Activated naive CD4-positive, alpha-beta T cell treated with anti-CD3 and anti-CD28 coated beads for 36 hours (primary cell): ENCODE data around the gene EFCAB5. TPM values are rescaled to one million over a fixed set of nuclear protein-coding genes. Genes with fewer than 3 reads are reported as not detected.
"Not testable (repeated sequence)": the region's sequence is repeated elsewhere in the genome, so short reads cannot be mapped to it uniquely, and the experiment has no call there.

Experiments
- CTCF ChIA-PET: fragments of 350-600 bp; sonication (Branson Sonifier 250); formaldehyde crosslinking; loops from one replicate; lab custom pipeline; 2021; ENCODE audit warnings: antibody characterized with exemption; lab: Charles Lee
- DNase-seq: peaks from one replicate; pipeline ENCODE4 v3.0.0-alpha.2; 2020
- H3K27ac Mint-ChIP-seq: one replicate; pipeline ENCODE4 v1.8.0; 2021; ENCODE audit warnings: mild to moderate bottlenecking, mixed read lengths
- H3K27me3 Mint-ChIP-seq: one replicate; pipeline ENCODE4 v1.8.0; 2021; ENCODE audit warnings: low read depth, mixed read lengths
- H3K36me3 Mint-ChIP-seq: one replicate; pipeline ENCODE4 v1.8.0; 2021; ENCODE audit warnings: low read depth, mixed read lengths
- H3K4me1 Mint-ChIP-seq: one replicate; pipeline ENCODE4 v1.8.0; 2021; ENCODE audit warnings: low read depth, mixed read lengths
- H3K4me3 Mint-ChIP-seq: one replicate; pipeline ENCODE4 v1.8.0; 2021; ENCODE audit warnings: mild to moderate bottlenecking, moderate library complexity, mixed read lengths
- H3K9me3 Mint-ChIP-seq: one replicate; pipeline ENCODE4 v1.8.0; 2021; ENCODE audit warnings: mixed read lengths
- intact Hi-C: fragments of 100-400 bp; cut with micrococcal nuclease; formaldehyde crosslinking; loops from one replicate; pipeline ENCODE4 v1.15.1; 2023
- total RNA-seq, 2 experiments: library from RNA; stranded (reverse); gene quantifications; one replicate each; pipeline ENCODE4 v1.2.3, GENCODE V29; 2021

EFCAB5 gene
- total RNA-seq: under 1 TPM; 0.35 to 0.55 TPM

DNA sequence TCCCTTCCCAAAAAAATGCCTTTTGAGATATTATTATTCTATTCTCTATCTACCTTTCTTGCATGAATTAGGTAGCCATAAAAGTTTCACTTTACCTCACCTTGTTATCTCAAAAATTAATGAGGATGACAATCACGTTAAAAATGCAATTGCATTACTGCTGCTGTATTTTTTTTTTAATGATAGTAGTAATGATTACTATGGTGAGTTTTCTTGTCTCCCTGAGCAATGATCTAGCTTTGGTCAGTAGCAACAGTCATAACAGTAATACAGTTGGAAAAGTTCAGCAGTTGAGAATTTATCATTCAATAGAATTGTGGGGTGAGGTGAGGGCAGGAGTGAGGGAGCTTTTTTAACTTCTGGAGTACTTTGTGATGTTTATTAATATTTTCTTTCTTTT lies at the start of gene EFCAB5:
Gene EFCAB5, plus strand, starts transcription at position 301 of the 400 bp plus-strand sequence. CDS start 163 bp downstream, outside the sequence.
- H3K4me1 Mint-ChIP-seq: no peaks in the 10 kb centered on the region
- no peaks in the 10 kb centered on the region for H3K36me3 Mint-ChIP-seq
- no peak within 1 kb of the TSS for H3K4me3 Mint-ChIP-seq
- intact Hi-C loops: no loop called here
- H3K27ac Mint-ChIP-seq: no peak within 1 kb of the TSS
- H3K9me3 Mint-ChIP-seq: no peaks in the 10 kb centered on the region
- no peak for DNase-seq
- CTCF ChIA-PET: interaction anchor here (0.6 to 1.8 kb wide), 2 partner anchors 10 to 18 kb away, joined by 3 to 7 read pairs; no protein-coding TSS in a partner anchor
- H3K27me3 Mint-ChIP-seq: no peaks in the 10 kb centered on the region

DNA sequence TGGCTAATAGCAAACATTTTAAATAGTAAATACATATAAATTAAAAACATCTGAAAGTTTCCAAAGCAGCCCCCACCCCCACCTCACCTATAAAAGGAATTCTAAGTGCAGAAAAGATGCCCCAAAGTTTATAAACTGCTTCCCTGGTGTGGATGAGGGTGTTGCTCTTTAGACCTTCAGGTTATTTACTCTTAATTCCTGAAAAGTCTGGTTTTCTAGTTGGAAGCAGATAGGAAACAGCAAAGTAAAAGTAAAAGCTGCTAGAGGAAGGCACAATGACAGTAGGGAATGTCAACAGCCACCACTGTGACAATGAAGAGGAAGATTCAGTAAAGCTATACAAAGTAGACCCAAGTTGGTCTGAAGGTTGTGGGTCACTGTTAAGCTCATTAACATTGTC lies 49.2 kb upstream of the EFCAB5 start:
- CTCF ChIA-PET: interaction anchor here (1.0 to 1.5 kb wide), 2 partner anchors 13 to 201 kb away, joined by 4 to 7 read pairs; no protein-coding TSS in a partner anchor
- H3K4me1 Mint-ChIP-seq: peaks cover 9% of the 10 kb centered on the region
- H3K4me3 Mint-ChIP-seq: no peak overlapping the region
- H3K27me3 Mint-ChIP-seq: no peaks in the 10 kb centered on the region
- peaks cover 2% of the 10 kb centered on the region for H3K36me3 Mint-ChIP-seq
- H3K27ac Mint-ChIP-seq: no peak overlapping the region
- peaks cover 6% of the 10 kb centered on the region for H3K9me3 Mint-ChIP-seq
- no peak for DNase-seq
- intact Hi-C loops: no loop called here

DNA sequence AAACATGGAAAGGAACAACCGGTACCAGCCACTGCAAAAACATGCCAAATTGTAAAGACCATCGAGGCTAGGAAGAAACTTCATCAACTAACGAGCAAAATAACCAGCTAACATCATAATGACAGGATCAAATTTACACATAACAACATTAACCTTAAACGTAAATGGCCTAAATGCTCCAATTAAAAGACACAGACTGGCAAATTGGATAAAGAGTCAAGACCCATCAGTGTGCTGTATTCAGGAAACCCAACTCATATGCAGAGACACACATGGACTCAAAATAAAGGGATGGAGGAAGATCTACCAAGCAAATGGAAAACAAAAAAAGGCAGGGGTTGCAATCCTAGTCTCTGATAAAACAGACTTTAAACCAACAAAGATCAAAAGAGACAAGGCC lies 44.3 kb upstream of the EFCAB5 start:
- peaks cover 23% of the 10 kb centered on the region for H3K4me1 Mint-ChIP-seq
- H3K27ac Mint-ChIP-seq, CTCF ChIA-PET, H3K4me3 Mint-ChIP-seq, DNase-seq, H3K27me3 Mint-ChIP-seq, intact Hi-C loops, H3K36me3 Mint-ChIP-seq, H3K9me3 Mint-ChIP-seq: not testable (repeated sequence)

DNA sequence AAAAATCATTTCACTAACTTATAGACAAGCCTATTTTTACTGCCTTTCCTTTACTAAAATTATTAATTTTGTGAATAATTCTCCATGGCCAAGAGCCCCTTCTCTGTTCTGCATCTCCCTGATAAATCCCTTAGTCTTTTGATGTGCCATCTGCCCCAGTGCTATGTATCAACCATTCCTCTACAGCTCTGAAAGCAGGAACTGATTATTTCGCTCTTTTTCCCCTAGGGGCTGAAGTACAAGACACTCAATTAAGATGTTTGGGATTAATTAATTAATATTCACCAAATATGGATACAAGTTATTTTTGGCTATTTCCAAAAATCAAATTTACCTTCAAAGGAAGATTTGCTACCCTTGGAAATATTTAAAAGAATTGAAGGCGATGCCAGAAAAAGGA lies 38.0 kb upstream of the EFCAB5 start:
- H3K27ac Mint-ChIP-seq: no peak overlapping the region

DNA sequence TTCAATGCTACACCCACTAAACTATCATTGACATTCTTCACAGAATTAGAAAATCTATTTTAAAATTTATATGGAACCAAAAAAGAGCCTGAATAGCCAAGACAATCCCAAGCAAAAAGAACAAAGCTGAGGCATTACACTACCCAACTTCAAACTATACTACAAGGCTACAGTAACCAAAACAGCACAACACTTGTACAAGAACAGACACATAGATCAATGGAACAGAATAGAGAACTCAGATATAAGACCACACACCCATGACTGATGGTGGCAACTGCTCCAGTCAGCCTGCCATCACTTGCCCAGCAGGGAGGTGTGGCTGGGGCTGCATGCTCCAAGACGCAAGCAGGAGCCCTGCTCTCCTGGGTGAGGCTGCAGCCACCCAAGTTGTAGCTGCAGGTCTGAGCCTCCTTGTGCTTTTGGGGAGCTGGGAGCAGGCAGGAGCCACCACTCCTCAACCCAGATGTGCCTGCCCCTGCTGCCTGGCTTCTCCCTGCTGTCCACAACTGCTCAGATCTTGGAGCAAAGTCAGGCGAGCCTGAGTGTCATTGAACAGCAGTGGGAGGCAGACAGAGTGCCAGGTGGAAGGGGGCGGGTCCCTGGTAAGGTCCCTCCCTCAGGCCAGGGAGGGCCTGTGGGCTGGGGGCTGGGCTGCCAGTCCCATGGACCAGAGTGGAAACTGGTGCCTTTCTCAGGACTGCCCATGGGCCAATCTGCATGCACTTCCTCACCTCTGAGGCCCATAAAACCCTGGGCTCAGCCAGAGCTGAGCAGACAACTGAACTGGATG lies 36.2 kb upstream of the EFCAB5 start:
- Mint-ChIP-seq H3K27ac (no peak overlapping the region), H3K9me3 (peaks cover 13% of the 10 kb centered on the region), H3K27me3 (no peaks in the 10 kb centered on the region), H3K36me3 (peaks cover 9% of the 10 kb centered on the region), H3K4me1 (peaks cover 45% of the 10 kb centered on the region), H3K4me3 (no peak overlapping the region)
- intact Hi-C loops: no loop called here
- no peak for DNase-seq
- CTCF ChIA-PET: interaction anchor here (0.6 to 1.3 kb wide), 3 partner anchors 14 to 193 kb away, joined by 3 to 4 read pairs (median 4); no protein-coding TSS in a partner anchor

More for the DNA sequence above, 38.0 kb upstream of the EFCAB5 start:
- Mint-ChIP-seq H3K4me1 (peaks cover 33% of the 10 kb centered on the region), H3K36me3 (peaks cover 9% of the 10 kb centered on the region), H3K9me3 (peaks cover 13% of the 10 kb centered on the region), H3K27me3 (no peaks in the 10 kb centered on the region), H3K4me3 (no peak overlapping the region)
- no peak for DNase-seq
- intact Hi-C loops: no loop called here
- CTCF ChIA-PET: interaction anchor here (1.0 kb wide), 1 partner anchor 28 kb away, joined by 3 read pairs; no protein-coding TSS in a partner anchor

DNA sequence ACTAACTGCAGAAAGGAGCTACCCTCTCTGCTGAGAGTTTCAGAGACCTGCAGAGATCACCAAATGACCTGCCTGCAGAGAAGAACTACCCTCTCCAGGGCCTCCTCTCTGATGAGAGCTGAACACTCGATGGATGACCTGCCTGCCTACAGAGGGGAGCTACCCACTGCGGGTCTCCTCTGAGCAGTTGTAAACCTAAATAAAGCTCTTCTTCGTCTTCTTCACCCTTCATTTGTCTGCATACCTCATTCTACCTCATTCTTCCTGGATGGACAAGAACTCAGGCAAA lies 35.6 kb upstream of the EFCAB5 start:
- H3K27ac Mint-ChIP-seq: no peak overlapping the region
- CTCF ChIA-PET: interaction anchor here (0.8 to 1.3 kb wide), 2 partner anchors 26 to 193 kb away, joined by 3 to 4 read pairs; no protein-coding TSS in a partner anchor
- peaks cover 45% of the 10 kb centered on the region for H3K4me1 Mint-ChIP-seq
- peaks cover 13% of the 10 kb centered on the region for H3K9me3 Mint-ChIP-seq
- DNase-seq: no peak
- no peaks in the 10 kb centered on the region for H3K27me3 Mint-ChIP-seq
- peaks cover 9% of the 10 kb centered on the region for H3K36me3 Mint-ChIP-seq
- H3K4me3 Mint-ChIP-seq: no peak overlapping the region
- intact Hi-C loops: no loop called here

DNA sequence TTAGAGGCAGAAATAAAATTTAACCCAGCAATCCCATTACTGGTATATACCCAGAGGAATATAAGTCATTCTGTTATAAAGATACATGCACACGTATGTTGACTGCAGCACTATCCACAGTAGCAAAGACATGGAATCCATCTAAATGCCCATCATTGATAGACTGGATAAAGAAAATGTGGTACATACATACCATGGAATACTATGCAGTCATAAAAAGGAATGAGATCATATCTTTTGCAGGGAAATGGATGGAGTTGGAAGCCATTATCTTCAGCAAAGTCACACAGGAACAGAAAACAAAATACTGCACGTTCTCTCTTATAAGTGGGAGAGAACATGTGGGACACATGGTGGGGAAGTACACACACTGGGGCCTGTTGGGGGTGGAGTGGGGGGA lies 34.5 kb upstream of the EFCAB5 start:
- Mint-ChIP-seq H3K27me3 (no peaks in the 10 kb centered on the region), H3K27ac (no peak overlapping the region), H3K4me1 (peaks cover 41% of the 10 kb centered on the region), H3K4me3 (no peak overlapping the region), H3K9me3 (peaks cover 13% of the 10 kb centered on the region), H3K36me3 (peaks cover 9% of the 10 kb centered on the region)
- intact Hi-C loops: no loop called here
- DNase-seq: no peak
- CTCF ChIA-PET: interaction anchor here (0.5 to 0.6 kb wide), 2 partner anchors 38 to 189 kb away, joined by 5 read pairs; no protein-coding TSS in a partner anchor

DNA sequence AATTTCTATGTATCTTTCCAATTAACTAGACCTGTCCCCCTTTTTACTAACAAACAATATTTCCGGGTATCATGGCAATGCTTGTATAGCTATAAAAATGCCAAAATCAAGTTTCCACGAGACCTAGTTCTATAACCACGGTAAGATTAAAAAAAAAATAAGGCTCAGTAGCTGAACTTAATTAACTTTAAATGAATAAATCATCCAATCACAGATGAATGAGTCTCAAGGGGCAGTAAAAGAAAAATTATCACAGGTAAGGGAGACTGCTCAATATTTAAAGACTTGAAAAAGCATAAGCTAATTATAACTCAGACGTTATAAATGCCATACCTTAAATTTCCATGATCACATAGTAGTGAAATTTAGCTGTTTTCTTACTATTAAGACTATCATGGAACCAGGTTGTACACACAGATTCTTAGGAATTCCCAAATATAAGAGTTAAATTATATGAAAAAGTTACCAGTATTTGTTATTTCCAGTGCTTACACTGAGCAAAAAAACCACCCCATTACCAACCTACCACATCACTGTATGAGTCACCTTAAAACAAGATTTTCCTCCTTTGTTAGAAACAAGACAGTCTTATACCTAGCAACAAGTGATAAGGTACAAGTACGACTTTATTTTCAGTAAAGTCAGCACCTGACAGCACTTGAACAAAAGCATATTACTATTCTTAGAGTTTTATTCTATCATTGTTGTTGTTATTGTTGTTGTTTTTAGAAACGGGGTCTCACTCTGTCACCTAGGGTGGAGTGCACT lies 32.0 kb upstream of the EFCAB5 start:
- no peaks in the 10 kb centered on the region for H3K27me3 Mint-ChIP-seq
- H3K36me3 Mint-ChIP-seq: peaks cover 9% of the 10 kb centered on the region
- no peak overlapping the region for H3K27ac Mint-ChIP-seq
- peaks cover 13% of the 10 kb centered on the region for H3K9me3 Mint-ChIP-seq
- no peak for DNase-seq
- intact Hi-C loops: no loop called here
- CTCF ChIA-PET: interaction anchor here (0.7 to 1.8 kb wide), 7 partner anchors 21 to 148 kb away, joined by 3 to 7 read pairs (median 4); no protein-coding TSS in a partner anchor
- no peak overlapping the region for H3K4me3 Mint-ChIP-seq
- H3K4me1 Mint-ChIP-seq: peaks cover 26% of the 10 kb centered on the region

DNA sequence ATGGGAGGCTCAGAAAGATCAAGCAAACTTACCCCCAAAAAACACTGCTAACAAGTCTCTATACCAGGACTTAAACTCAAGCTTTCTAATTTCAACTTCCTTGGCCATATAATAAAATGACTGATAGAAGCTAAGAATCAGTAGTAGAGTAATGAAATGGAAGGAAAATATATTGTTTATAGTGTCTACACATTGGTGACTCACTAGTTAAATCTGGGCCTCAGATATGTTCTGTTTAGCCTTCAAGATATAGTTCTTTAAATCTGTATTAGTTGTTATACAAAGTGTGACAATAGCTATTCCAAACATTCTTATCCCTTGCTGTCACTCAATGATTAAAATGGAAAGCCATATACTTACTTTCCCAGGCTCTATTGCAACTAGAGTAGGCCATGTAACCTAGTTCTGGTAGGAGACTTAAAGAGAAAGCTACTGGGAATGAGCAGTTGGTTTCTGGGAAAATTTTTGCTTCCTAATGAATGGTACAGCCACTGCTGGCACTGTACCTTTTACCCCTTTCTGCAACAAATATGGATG lies 29.7 kb upstream of the EFCAB5 start:
- Mint-ChIP-seq H3K36me3 (peaks cover under 1% of the 10 kb centered on the region), H3K9me3 (peaks cover 5% of the 10 kb centered on the region), H3K27me3 (no peaks in the 10 kb centered on the region), H3K4me3 (no peak overlapping the region), H3K27ac (no peak overlapping the region), H3K4me1 (peaks cover 32% of the 10 kb centered on the region)
- CTCF ChIA-PET: interaction anchor here (1.5 kb wide), 1 partner anchor 20 kb away, joined by 6 read pairs; no protein-coding TSS in a partner anchor
- no peak for DNase-seq
- intact Hi-C loops: no loop called here

DNA sequence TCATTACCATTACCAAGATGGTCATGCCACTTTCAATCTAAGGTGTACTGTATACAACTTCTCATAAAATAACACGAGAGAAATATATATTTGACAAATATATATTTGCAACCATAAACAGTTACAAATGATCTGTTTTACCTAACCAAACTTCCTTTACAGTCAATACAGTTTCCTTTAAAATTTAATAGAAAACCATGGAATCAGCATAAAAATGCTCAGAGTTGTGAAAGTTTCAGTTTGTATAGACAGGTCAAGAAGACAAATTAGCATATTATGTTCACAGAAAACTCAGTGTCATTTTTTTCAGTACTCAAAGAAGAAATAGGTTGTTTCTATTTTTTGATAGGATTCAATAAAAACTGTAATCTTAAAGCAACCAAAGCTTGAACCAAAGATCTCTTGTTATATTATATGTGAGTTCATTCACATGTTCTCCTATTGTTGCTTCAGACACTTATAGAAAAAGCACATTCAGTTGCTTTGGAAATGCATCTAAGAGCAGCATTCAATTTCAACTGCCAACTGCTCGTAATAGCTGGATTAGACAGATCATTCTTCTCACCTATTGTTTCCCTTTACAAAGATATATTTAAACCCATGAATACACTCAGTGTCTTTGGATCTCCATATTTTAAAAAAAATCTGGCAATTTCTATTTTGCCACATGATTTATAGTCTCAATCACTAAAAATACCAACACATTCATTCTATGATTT lies 26.5 kb upstream of the EFCAB5 start:
- H3K4me1 Mint-ChIP-seq: peaks cover 35% of the 10 kb centered on the region
- CTCF ChIA-PET: no interaction called here

DNA sequence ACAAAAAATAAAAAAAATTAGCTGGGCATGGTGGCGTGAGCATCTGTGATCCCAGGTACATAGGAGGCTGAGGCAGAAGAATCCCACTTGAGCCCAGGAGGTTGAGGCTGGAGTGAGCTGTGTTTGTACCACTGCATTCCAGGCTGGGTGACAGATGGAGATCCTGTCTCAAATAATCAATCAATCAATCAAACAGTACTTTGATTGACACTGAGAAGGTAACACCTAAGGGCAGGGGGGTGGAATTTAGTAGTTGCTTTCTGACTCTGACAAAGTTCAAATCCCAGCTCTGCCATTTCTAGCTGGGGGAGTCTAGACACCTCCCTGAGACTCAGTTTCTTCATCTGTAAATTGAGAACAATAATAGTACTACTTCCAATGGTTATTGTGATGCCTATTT lies 23.4 kb upstream of the EFCAB5 start:
- CTCF ChIA-PET: interaction anchor here (0.7 to 1.0 kb wide), 2 partner anchors 11 to 13 kb away, joined by 3 to 4 read pairs; no protein-coding TSS in a partner anchor
- no peak overlapping the region for H3K4me3 Mint-ChIP-seq
- intact Hi-C loops: no loop called here
- DNase-seq: no peak
- H3K9me3 Mint-ChIP-seq: no peaks in the 10 kb centered on the region
- peaks cover 33% of the 10 kb centered on the region for H3K4me1 Mint-ChIP-seq
- no peaks in the 10 kb centered on the region for H3K36me3 Mint-ChIP-seq
- H3K27ac Mint-ChIP-seq: no peak overlapping the region
- no peaks in the 10 kb centered on the region for H3K27me3 Mint-ChIP-seq

More for the DNA sequence above, 26.5 kb upstream of the EFCAB5 start:
- Mint-ChIP-seq H3K4me3 (no peak overlapping the region), H3K27ac (no peak overlapping the region), H3K27me3 (no peaks in the 10 kb centered on the region), H3K36me3 (no peaks in the 10 kb centered on the region), H3K9me3 (no peaks in the 10 kb centered on the region)
- no peak for DNase-seq
- intact Hi-C loops: no loop called here
